Activated T-cell treated with anti-CD3 and anti-CD28 coated beads, Interleukin-2, amount 50 U/mL, for 4 hours (primary cell): Measurements from ENCODE around the gene CDC42EP1. TPM values are rescaled to one million over a fixed set of nuclear protein-coding genes. Genes with fewer than 3 reads are reported as not detected.
A peak's percentile ranks its signal among the peaks of the same experiment; 100 is the strongest.
"Not testable (repeated sequence)": the region's sequence is repeated elsewhere in the genome, so short reads cannot be mapped to it uniquely, and the experiment has no call there.

Source experiments
- ATAC-seq, 2 donors: fragments of 200-7000 bp; cut with Tn5 transposase; one replicate each; pipeline ENCODE4 v1.10.0; 2021
- DNase-seq: peaks from one replicate; pipeline ENCODE4 v3.0.0-alpha.2; 2020
- H3K27me3 Mint-ChIP-seq: one replicate; pipeline ENCODE4 v1.8.0; 2021; ENCODE audit warnings: low read depth, mixed read lengths
- H3K36me3 Mint-ChIP-seq: one replicate; pipeline ENCODE4 v1.8.0; 2022; ENCODE audit warnings: mixed read lengths; ENCODE audit not compliant: insufficient read depth
- H3K4me1 Mint-ChIP-seq: one replicate; pipeline ENCODE4 v1.8.0; 2021; ENCODE audit warnings: low read depth, mixed read lengths
- H3K4me3 Mint-ChIP-seq: one replicate; pipeline ENCODE4 v1.8.0; 2021; ENCODE audit warnings: mild to moderate bottlenecking, moderate library complexity, mixed read lengths
- H3K9me3 Mint-ChIP-seq: one replicate; pipeline ENCODE4 v1.8.0; 2021; ENCODE audit warnings: mixed read lengths
- total RNA-seq, 3 donors: library from RNA; stranded (reverse); gene quantifications; one replicate each; pipeline ENCODE4 v1.2.1, GENCODE V29; 2021

The CDC42EP1 gene
- total RNA-seq, 3 donors from 2014 or later, result 0.13 to 0.42 (median 0.35) TPM

- DNase-seq (no peak), ATAC-seq (no peak)
- Mint-ChIP-seq H3K27me3 (peaks cover 29% of the 10 kb centered on the region), H3K36me3 (no peaks in the 10 kb centered on the region), H3K9me3 (no peaks in the 10 kb centered on the region), H3K4me3 (no peak overlapping the region), H3K4me1 (peaks cover 6% of the 10 kb centered on the region)
Observed at GRCh38 chr22:37525746-37526350, 34.4 kb upstream of the CDC42EP1 start.

- DNase-seq (no peak), ATAC-seq (no peak)
- Mint-ChIP-seq H3K27me3 (peaks cover 24% of the 10 kb centered on the region), H3K9me3 (no peaks in the 10 kb centered on the region), H3K4me3 (no peak overlapping the region), H3K36me3 (no peaks in the 10 kb centered on the region), H3K4me1 (peaks cover 6% of the 10 kb centered on the region)
Observed at GRCh38 chr22:37526376-37526775, 33.9 kb upstream of the CDC42EP1 start.

GRCh38 chr22:37527081-37527752 is 33.1 kb upstream of the CDC42EP1 start:
- not testable (repeated sequence) for H3K4me3 Mint-ChIP-seq, ATAC-seq, H3K4me1 Mint-ChIP-seq, H3K9me3 Mint-ChIP-seq, H3K36me3 Mint-ChIP-seq, DNase-seq
- H3K27me3 Mint-ChIP-seq, result peaks cover 16% of the 10 kb centered on the region

DNA sequence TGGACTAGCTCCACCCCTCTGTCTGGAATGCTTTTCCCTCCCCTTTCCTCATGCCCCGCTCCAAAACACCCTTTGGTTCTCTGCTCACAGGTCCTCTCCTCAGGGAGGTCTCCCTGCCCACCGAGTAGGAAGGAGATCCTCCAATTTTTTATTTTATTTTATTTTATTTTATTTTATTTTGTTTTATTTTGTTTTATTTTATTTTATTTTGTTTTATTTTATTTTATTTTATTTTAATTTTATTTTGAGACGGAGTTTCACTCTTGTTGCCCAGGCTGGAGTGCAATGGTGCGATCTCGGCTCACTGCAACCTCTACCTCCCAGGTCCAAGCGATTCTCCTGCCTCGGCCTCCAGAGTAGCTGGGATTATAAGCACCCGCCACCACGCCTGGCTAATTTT is 32.3 kb upstream of the CDC42EP1 start:
- not testable (repeated sequence) for DNase-seq, H3K4me3 Mint-ChIP-seq, ATAC-seq, H3K27me3 Mint-ChIP-seq, H3K9me3 Mint-ChIP-seq, H3K4me1 Mint-ChIP-seq, H3K36me3 Mint-ChIP-seq

DNA sequence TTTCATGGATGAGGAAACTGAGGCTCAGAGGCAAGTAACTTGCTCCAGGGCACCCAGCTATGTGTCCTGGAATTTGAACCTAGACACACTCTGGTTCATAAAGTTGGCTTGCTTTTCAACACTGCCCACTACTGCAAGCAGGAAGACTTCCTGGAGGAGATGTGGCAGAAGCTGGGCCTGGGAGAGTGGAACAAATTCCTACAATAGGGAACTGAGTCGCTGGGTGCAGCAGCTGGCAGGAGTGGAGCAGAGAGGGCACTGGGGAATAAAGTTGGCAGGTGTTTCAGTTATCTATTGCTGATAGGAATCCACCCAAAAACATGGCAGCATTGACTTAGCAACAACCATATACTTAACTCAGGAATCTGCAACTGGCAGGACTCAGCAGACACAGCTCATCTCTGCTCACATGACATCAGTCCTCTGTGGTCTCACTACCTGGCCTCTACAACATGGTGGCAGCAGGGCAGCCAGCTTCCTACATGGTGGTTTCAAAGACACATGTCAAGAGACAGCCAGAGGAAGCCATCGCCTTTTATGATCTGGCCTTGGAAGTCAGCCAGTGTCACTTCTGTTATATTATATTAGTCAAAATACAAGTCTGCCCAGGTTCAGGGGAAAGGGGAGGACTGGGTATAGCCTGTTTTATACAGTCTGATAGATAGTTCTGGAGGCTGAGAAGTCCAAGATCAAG is 30.5 kb upstream of the CDC42EP1 start:
- ATAC-seq, result no peak
- H3K4me1 Mint-ChIP-seq, result peaks cover 18% of the 10 kb centered on the region

DNA sequence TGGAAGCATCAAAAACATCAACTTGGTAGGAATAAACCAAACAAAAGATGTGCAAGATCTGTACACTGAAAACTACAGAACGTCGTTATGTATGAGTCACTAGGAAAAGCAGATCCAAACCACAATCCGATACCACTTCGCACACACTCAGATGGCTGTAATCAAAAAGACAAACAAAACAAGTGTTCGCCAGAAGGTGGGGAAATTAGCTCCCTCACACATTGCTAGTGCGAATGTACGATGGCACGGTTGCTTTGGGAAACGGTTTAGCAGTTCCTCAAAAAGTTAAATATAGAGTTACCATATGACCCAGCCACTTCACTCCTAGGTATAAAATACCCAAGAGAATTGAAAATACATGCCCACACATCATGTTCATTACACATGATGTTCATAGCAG is 26.3 kb upstream of the CDC42EP1 start:
- no peak overlapping the region for H3K4me3 Mint-ChIP-seq
- H3K27me3 Mint-ChIP-seq, result peaks cover 4% of the 10 kb centered on the region

More for the DNA sequence above, 30.5 kb upstream of the CDC42EP1 start:
- no peak for DNase-seq
- H3K36me3 Mint-ChIP-seq, result no peaks in the 10 kb centered on the region
- no peak overlapping the region for H3K4me3 Mint-ChIP-seq
- H3K9me3 Mint-ChIP-seq, result no peaks in the 10 kb centered on the region
- H3K27me3 Mint-ChIP-seq, result peaks cover 5% of the 10 kb centered on the region

GRCh38 chr22:37534445-37534844 is 25.8 kb upstream of the CDC42EP1 start:
- Mint-ChIP-seq H3K36me3 (no peaks in the 10 kb centered on the region), H3K27me3 (peaks cover 6% of the 10 kb centered on the region), H3K9me3 (no peaks in the 10 kb centered on the region), H3K4me3 (no peak overlapping the region), H3K4me1 (peaks cover 28% of the 10 kb centered on the region)
- DNase-seq, result no peak
- ATAC-seq, result no peak

More for the DNA sequence above, 26.3 kb upstream of the CDC42EP1 start:
- ATAC-seq, result peak; percentile 47 to 64
- DNase-seq, result no peak
- Mint-ChIP-seq H3K36me3 (no peaks in the 10 kb centered on the region), H3K9me3 (no peaks in the 10 kb centered on the region), H3K4me1 (peaks cover 26% of the 10 kb centered on the region)

DNA sequence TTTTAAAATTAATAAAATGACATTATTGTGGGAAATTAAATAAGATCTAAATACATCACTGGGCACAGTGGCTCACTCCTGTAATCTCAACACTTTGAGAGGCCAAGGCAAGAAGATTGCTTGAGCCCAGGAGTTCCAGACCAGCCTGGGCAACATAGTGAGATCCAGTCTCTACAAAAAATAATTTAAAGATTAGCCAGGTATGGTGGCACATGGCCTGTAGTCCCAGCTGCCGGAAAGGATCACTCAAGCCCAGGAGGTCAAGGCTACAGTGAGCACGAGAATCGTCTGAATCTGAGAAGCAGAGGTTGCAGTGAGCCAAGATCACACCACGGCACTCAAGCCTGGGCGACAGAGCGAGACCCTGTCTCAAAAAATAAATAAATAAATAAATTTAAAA is 25.1 kb upstream of the CDC42EP1 start:
- Mint-ChIP-seq H3K9me3 (no peaks in the 10 kb centered on the region), H3K27me3 (peaks cover 9% of the 10 kb centered on the region), H3K4me1 (peaks cover 23% of the 10 kb centered on the region), H3K4me3 (no peak overlapping the region), H3K36me3 (no peaks in the 10 kb centered on the region)
- DNase-seq (no peak), ATAC-seq (no peak)

DNA sequence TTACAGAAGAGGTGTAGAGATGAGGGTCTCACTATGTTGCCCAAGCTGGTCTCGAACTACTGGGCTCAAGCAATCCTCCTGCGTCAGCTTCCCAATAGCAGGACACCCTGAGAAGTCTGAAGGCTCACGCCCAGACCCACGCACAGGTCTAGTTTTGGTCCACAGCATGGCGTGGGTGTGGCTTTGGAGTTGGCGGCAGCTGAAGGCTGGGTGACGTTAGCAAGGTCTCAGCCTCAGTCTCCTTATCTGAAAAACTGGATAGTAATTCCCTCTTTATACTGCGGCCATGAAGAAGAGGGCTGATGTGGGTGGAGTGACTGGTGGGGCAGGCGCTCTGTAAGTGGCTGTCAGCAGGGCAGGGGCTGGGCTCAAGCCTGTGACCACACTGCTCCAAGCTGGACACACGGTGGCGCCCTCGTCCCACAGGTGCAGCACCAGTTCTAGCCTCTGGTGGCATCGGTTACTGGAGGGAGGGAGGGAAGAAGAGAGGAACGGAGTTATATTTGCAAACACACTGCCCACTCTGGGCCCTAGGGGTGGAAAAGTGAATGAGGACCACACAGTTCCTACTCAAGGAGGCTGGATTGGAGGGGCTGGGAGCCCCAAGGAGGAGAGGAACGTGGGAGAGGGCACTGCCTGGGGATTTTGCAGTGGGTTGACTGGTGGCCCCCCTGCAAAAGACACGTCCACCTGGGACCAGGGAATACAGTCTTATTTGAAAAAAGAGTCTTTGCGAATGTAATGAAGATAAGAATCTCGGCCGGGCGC is 21.5 kb upstream of the CDC42EP1 start:
- no peaks in the 10 kb centered on the region for H3K36me3 Mint-ChIP-seq

GRCh38 chr22:37539790-37540189 is 20.5 kb upstream of the CDC42EP1 start:
- DNase-seq, ATAC-seq, H3K36me3 Mint-ChIP-seq, H3K4me3 Mint-ChIP-seq, H3K9me3 Mint-ChIP-seq: not testable (repeated sequence)
- H3K4me1 Mint-ChIP-seq, result peaks cover 25% of the 10 kb centered on the region
- peaks cover 21% of the 10 kb centered on the region for H3K27me3 Mint-ChIP-seq

More for the DNA sequence above, 21.5 kb upstream of the CDC42EP1 start:
- peaks cover 32% of the 10 kb centered on the region for H3K4me1 Mint-ChIP-seq
- peaks cover 18% of the 10 kb centered on the region for H3K27me3 Mint-ChIP-seq
- DNase-seq, result peak; percentile 86
- peak; percentile 97 for ATAC-seq
- no peaks in the 10 kb centered on the region for H3K9me3 Mint-ChIP-seq
- H3K4me3 Mint-ChIP-seq, result no peak overlapping the region

DNA sequence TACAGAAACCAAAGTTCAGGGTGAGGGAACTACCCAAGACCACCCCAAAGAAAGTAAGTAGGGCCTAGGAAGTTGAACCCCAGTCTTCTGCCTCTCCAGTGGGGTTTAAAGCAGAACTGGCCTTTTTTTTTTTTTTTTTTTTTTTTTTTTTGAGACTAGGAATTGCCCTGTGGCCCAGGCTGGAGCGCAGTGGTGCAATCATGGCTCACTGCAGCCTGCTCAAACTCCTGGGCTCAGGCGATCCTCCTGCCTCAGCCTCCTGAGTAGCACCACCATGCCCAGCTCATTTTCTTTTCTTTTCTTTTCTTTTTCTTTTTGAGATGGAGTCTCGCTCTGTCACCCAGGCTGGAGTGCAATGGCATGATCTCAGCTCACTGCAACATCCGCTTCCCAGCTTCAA is 17.9 kb upstream of the CDC42EP1 start:
- not testable (repeated sequence) for H3K36me3 Mint-ChIP-seq, H3K4me3 Mint-ChIP-seq, DNase-seq, H3K9me3 Mint-ChIP-seq, ATAC-seq
- peaks cover 30% of the 10 kb centered on the region for H3K4me1 Mint-ChIP-seq
- peaks cover 21% of the 10 kb centered on the region for H3K27me3 Mint-ChIP-seq

GRCh38 chr22:37542959-37543358 is 17.3 kb upstream of the CDC42EP1 start:
- Mint-ChIP-seq H3K27me3 (peaks cover 21% of the 10 kb centered on the region), H3K4me3 (no peak overlapping the region), H3K4me1 (peaks cover 30% of the 10 kb centered on the region), H3K9me3 (no peaks in the 10 kb centered on the region), H3K36me3 (no peaks in the 10 kb centered on the region)
- ATAC-seq (no peak), DNase-seq (no peak)

DNA sequence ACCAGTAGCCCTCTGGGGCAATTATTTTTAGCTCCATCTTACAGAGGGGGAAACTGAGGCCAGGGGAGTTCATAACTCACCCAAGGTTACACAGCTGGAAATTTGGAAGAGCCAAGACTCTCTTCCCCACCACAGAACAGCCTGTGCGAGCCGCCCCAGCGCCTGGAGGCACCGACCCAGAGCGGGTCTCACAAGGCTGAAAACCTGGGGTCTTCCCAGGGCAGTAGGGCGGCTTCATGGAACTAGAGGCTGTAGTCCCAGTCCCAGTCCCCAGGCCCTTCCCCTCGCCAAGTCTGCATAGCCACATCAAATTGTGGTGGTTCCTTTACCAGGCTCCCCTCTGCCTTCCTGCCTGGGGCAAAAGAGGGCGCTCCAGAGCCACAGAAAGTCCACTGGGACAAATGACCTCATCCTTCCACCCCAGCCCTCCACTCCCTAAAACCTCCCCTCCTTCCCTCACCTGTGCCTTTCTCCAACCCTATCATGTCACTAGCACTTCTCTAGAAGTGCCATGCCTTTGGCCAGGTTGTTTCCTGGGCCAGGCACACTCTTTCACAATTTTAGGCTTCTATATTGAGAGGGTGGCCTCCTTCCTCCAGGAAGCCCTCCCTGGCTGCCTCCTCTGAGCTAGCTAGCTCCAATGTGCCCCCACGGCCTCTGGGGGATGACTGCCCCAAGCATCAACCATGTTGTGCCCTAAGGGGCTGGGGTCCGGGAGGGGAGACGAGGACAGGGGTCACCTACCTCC is 15.2 kb upstream of the CDC42EP1 start:
- H3K36me3 Mint-ChIP-seq, result no peaks in the 10 kb centered on the region
- H3K9me3 Mint-ChIP-seq, result no peaks in the 10 kb centered on the region
- H3K4me1 Mint-ChIP-seq, result peaks cover 19% of the 10 kb centered on the region
- ATAC-seq, result peak; percentile 39 to 56
- peaks cover 14% of the 10 kb centered on the region for H3K27me3 Mint-ChIP-seq
- no peak overlapping the region for H3K4me3 Mint-ChIP-seq
- DNase-seq, result peak; percentile 32
